Choroid plexus epithelial cell (primary cell): ENCODE results near the gene KCNE4.

Experiments
- DNase-seq: peaks from one replicate; pipeline ENCODE4 v3.0.0-alpha.2; 2010; ENCODE audit warnings: low read depth
- H3K4me3 ChIP-seq: 2 replicates; pipeline ENCODE4 v1.5.1; 2011; ENCODE audit warnings: low read depth, mild to moderate bottlenecking, control low read depth, low read length, moderate library complexity
- TF ChIP-seq, protein P1 (sequence below): conservative IDR thresholded peaks from 2 replicates; pipeline ENCODE4 v1.5.1; 2011; ENCODE audit warnings: low read depth, mild to moderate bottlenecking, control low read depth, inconsistent platforms, low read length, moderate library complexity

Gene KCNE4

DNA sequence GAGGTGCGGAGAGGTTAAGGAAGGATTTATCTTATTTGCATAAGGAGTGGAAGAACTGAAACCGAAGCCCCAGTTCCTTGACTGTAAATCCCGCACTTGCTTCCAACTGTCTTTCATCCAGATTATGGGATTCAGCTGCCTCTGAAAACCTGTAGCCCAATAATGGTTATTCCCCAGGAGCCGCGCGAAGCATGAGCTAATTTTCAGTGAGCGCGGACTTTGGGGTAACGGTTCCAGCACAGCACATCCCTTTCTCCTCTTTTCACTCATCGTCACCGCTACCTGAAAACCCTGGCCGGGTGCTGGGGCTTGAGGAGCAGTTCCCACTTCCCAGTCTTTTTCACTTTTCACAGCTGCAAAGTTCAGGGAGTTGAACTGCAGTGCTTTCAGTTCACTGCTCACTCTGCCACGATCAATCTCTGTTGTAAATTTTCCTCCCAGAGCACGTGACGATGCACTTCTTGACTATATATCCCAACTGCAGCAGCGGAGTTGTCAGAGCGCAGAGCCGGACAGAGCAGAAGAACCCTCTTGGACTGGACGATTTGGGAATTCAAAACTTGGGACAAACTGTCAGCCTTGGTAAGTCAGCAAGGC is at the start of gene KCNE4:
TSS of gene KCNE4 (plus strand) at position 498 of the 597 bp plus-strand sequence. CDS start 641 bp downstream, outside the sequence.
- DNase-seq = peak; percentile 68
- TF ChIP-seq, protein P1, sequence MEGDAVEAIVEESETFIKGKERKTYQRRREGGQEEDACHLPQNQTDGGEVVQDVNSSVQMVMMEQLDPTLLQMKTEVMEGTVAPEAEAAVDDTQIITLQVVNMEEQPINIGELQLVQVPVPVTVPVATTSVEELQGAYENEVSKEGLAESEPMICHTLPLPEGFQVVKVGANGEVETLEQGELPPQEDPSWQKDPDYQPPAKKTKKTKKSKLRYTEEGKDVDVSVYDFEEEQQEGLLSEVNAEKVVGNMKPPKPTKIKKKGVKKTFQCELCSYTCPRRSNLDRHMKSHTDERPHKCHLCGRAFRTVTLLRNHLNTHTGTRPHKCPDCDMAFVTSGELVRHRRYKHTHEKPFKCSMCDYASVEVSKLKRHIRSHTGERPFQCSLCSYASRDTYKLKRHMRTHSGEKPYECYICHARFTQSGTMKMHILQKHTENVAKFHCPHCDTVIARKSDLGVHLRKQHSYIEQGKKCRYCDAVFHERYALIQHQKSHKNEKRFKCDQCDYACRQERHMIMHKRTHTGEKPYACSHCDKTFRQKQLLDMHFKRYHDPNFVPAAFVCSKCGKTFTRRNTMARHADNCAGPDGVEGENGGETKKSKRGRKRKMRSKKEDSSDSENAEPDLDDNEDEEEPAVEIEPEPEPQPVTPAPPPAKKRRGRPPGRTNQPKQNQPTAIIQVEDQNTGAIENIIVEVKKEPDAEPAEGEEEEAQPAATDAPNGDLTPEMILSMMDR = no peak
- H3K4me3 ChIP-seq = peak within 1 kb of the TSS; percentile 63

- no peak overlapping the region for H3K4me3 ChIP-seq
- TF ChIP-seq, protein P1 = no peak
- DNase-seq = no peak
Measured at GRCh38 chr2:223003191-223003590, 48.8 kb upstream of the KCNE4 start.

DNA sequence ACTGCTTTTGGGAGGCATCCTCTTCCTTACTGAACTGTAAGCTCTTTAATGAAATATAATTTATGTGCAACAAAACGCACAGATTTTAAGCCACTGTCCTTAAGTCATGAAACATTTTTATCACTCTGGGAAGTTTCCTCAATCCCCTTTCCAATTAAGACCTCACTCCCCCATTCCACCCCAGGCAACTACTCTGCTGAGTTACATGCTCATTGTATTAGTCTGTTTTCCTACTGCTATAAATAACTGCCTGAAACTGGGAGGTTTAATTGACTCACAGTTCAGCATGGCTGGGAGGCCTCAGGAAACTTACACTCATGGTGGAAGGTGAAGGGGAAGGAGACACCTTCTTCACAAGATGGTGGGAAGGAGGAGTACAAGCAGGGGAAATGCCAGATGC is 46.5 kb upstream of the KCNE4 start:
- H3K4me3 ChIP-seq = no peak overlapping the region
- TF ChIP-seq, protein P1 = no peak
- DNase-seq = no peak

DNA sequence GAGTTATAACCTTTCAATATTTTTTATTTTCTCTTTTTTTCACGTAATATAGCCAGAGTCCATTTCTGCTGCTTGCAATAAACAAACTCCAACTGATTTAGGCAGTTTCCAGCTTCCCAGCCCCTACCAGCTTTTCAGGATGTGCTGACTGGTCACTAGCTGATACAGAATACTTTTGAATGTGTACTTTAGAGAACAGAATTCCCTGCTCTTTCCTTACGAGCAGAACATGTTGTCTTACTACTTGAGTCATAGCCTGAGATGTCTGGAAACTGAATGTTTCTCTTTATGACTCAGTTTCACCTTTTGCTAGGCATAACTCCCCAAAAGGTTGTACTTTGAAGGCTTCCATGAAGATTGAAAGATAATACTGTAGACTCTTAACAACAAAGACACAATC is 44.5 kb upstream of the KCNE4 start:
- TF ChIP-seq, protein P1 = no peak
- no peak overlapping the region for H3K4me3 ChIP-seq
- peak; percentile 52 for DNase-seq

- H3K4me3 ChIP-seq = no peak overlapping the region
- TF ChIP-seq, protein P1 = no peak
- peak; percentile 67 for DNase-seq
Measured at GRCh38 chr2:223008162-223008561, 43.8 kb upstream of the KCNE4 start.

GRCh38 chr2:223008956-223009355 is 43.0 kb upstream of the KCNE4 start:
- no peak overlapping the region for H3K4me3 ChIP-seq
- no peak for DNase-seq
- TF ChIP-seq, protein P1 = no peak

GRCh38 chr2:223010641-223011040 is 41.3 kb upstream of the KCNE4 start:
- H3K4me3 ChIP-seq = no peak overlapping the region
- TF ChIP-seq, protein P1 = no peak
- peak; percentile 27 for DNase-seq
